Stimulated activated CD4-positive, alpha-beta T cell treated with anti-CD3 and anti-CD28 coated beads, Interleukin-1b, Interleukin-23, amount 100 ng/mL, for 48 hours (primary cell): ENCODE data around the gene ALDH2.
A peak's percentile ranks its signal among the peaks of the same experiment; 100 is the strongest.
"Not testable (repeated sequence)": the region's sequence is repeated elsewhere in the genome, so short reads cannot be mapped to it uniquely, and the experiment has no call there.

ENCODE experiments used
- DNase-seq: peaks from one replicate; pipeline ENCODE4 v3.0.0-alpha.2; 2020

ALDH2 gene

GRCh38 chr12:111792155-111792855 is 25.6 kb downstream of the ALDH2 start:
- DNase-seq: no peak

- no peak for DNase-seq
Observed at GRCh38 chr12:111792856-111793235, 26.1 kb downstream of the ALDH2 start.

- no peak for DNase-seq
Observed at GRCh38 chr12:111798182-111798581, 31.4 kb downstream of the ALDH2 start.

- no peak for DNase-seq
Observed at GRCh38 chr12:111799758-111800157, 33.0 kb downstream of the ALDH2 start.

- no peak for DNase-seq
Observed at GRCh38 chr12:111803038-111803626, 36.4 kb downstream of the ALDH2 start.

GRCh38 chr12:111803851-111804250 is 37.1 kb downstream of the ALDH2 start:
- DNase-seq: no peak

GRCh38 chr12:111806304-111806703 is 39.6 kb downstream of the ALDH2 start:
- DNase-seq: no peak

GRCh38 chr12:111807232-111807631 is 40.5 kb downstream of the ALDH2 start:
- DNase-seq: no peak

- DNase-seq: peak; percentile 66
Observed at GRCh38 chr12:111812881-111813741, 46.4 kb downstream of the ALDH2 start.

- no peak for DNase-seq
Observed at GRCh38 chr12:111816065-111816615, 49.4 kb downstream of the ALDH2 start.

GRCh38 chr12:111816898-111817297 is 50.2 kb downstream of the ALDH2 start:
- DNase-seq: not testable (repeated sequence)

- no peak for DNase-seq
Observed at GRCh38 chr12:111818340-111818739, 51.6 kb downstream of the ALDH2 start.

- DNase-seq: no peak
Observed at GRCh38 chr12:111819191-111820158, 52.7 kb downstream of the ALDH2 start.

GRCh38 chr12:111820828-111821227 is 54.1 kb downstream of the ALDH2 start:
- not testable (repeated sequence) for DNase-seq

GRCh38 chr12:111822886-111823285 is 56.2 kb downstream of the ALDH2 start:
- DNase-seq: no peak

- no peak for DNase-seq
Observed at GRCh38 chr12:111823891-111824290, 57.2 kb downstream of the ALDH2 start.

GRCh38 chr12:111824312-111824711 is 57.6 kb downstream of the ALDH2 start:
- DNase-seq: not testable (repeated sequence)

- DNase-seq: no peak
Observed at GRCh38 chr12:111825509-111825908, 58.8 kb downstream of the ALDH2 start.

GRCh38 chr12:111826316-111826715 is 59.6 kb downstream of the ALDH2 start:
- DNase-seq: no peak

- DNase-seq: no peak
Observed at GRCh38 chr12:111826992-111827391, 60.3 kb downstream of the ALDH2 start.

GRCh38 chr12:111827907-111828306 is 61.2 kb downstream of the ALDH2 start:
- DNase-seq: no peak

GRCh38 chr12:111828338-111828979 is 61.7 kb downstream of the ALDH2 start:
- DNase-seq: no peak
